ENCODE data around the gene SLC48A1. TPM values are rescaled to one million over a fixed set of nuclear protein-coding genes. Genes with fewer than 3 reads are reported as not detected.

Gene SLC48A1
- total RNA-seq, 1 experiment from 2014 or later, result 20.0 TPM

- ATAC-seq (peak; percentile 39), DNase-seq (ENCODE audit: low read depth, low spot score) (peak; percentile 27)
- H3K79me2 ChIP-seq (ENCODE audit: insufficient read depth, low read length), result no peaks in the 10 kb centered on the region
- no peak overlapping the region for H3K27ac ChIP-seq (ENCODE audit: low read depth, low read length)
- ChIA-PET POLR2A (interaction anchor here (1.2 to 1.6 kb wide), 2 partner anchors 26 to 99 kb away, joined by 3 to 4 read pairs; no protein-coding TSS in a partner anchor), CTCF (interaction anchor here (0.7 to 6.2 kb wide), 13 partner anchors 9 to 465 kb away, joined by 3 to 197 read pairs (median 5); partner anchors contain the start of genes HDAC7, RAPGEF3 and SLC48A1), RAD21 (ENCODE audit: low non-redundant PET in 1 of 2, low total read pairs in 2 of 2, uncharacterized antibody in 2 of 2, unreplicated experiment in 2 of 2) (interaction anchor here (0.6 to 5.5 kb wide), 11 partner anchors 26 to 455 kb away, joined by 3 to 61 read pairs (median 4); no protein-coding TSS in a partner anchor)
- intact Hi-C loops (cut with micrococcal nuclease), result no loop called here
- TF ChIP-seq ATF3 (IDR thresholded peaks at IDR 0.05), result no peak
- no peak for TF ChIP-seq CBX3 (IDR thresholded peaks at IDR 0.05; ENCODE audit: low read depth)
- TF ChIP-seq POLR2AphosphoS5 (IDR thresholded peaks at IDR 0.05; ENCODE audit: low read depth, low read length), result 0 out of 2 replicates have a peak, but pooled peaks have one; percentile 28
- TF ChIP-seq TCF7L2 (IDR thresholded peaks at IDR 0.05; ENCODE audit: borderline replicate concordance, extremely low read depth, insufficient read depth, insufficient read length), result peak; percentile 77
- no peaks in the 10 kb centered on the region for H3K9me3 ChIP-seq (ENCODE audit: control insufficient read depth in 1 of 2, insufficient read depth in 1 of 2, low read depth in 1 of 2, low read length in 2 of 2)
- H3K9me2 ChIP-seq (ENCODE audit: insufficient read depth), result no peaks in the 10 kb centered on the region
- no peaks in the 10 kb centered on the region for H3K27me3 ChIP-seq (ENCODE audit: insufficient read depth, low read length)
- no peak overlapping the region for H3K4me3 ChIP-seq (replicated peaks in 1 of 2; ENCODE audit: low read depth in 1 of 2, low read length in 2 of 2)
- BruUV-seq (replicated peaks), result no TSS peak
- H3K9ac ChIP-seq (ENCODE audit: low read length), result no peak overlapping the region
- H3K36me3 ChIP-seq (ENCODE audit: control insufficient read depth in 1 of 2, insufficient read depth in 2 of 2, low read length in 2 of 2), result no peaks in the 10 kb centered on the region
- H3K4me2 ChIP-seq (ENCODE audit: low read length), result peak overlapping the region; percentile 47
- H4K20me1 ChIP-seq (ENCODE audit: insufficient read depth), result no peaks in the 10 kb centered on the region
- H3K4me1 ChIP-seq (ENCODE audit: control insufficient read depth in 1 of 2, insufficient read depth in 2 of 2, low read length in 2 of 2), result peaks cover 29 to 44% of the 10 kb centered on the region in 2 experiments
- no peak overlapping the region for H2AFZ ChIP-seq (ENCODE audit: low read depth, low read length, poor library complexity, severe bottlenecking)
Observed at GRCh38 chr12:47741340-47741703, 31.7 kb upstream of the SLC48A1 start.

GRCh38 chr12:47742253-47742825 is 30.7 kb upstream of the SLC48A1 start:
- no peaks in the 10 kb centered on the region for H3K36me3 ChIP-seq (ENCODE audit: control insufficient read depth in 1 of 2, insufficient read depth in 2 of 2, low read length in 2 of 2)
- no TSS peak for BruUV-seq (replicated peaks)
- no peaks in the 10 kb centered on the region for H3K79me2 ChIP-seq (ENCODE audit: insufficient read depth, low read length)
- H2AFZ ChIP-seq (ENCODE audit: low read depth, low read length, poor library complexity, severe bottlenecking), result no peak overlapping the region
- no peaks in the 10 kb centered on the region for H3K9me3 ChIP-seq (ENCODE audit: control insufficient read depth in 1 of 2, insufficient read depth in 1 of 2, low read depth in 1 of 2, low read length in 2 of 2)
- peak; percentile 26 for DNase-seq (ENCODE audit: low read depth, low spot score)
- no peak overlapping the region for H3K27ac ChIP-seq (ENCODE audit: low read depth, low read length)
- H3K9ac ChIP-seq (ENCODE audit: low read length), result no peak overlapping the region
- no peaks in the 10 kb centered on the region for H3K9me2 ChIP-seq (ENCODE audit: insufficient read depth)
- H3K27me3 ChIP-seq (ENCODE audit: insufficient read depth, low read length), result no peaks in the 10 kb centered on the region
- intact Hi-C loops (cut with micrococcal nuclease), result no loop called here
- ChIA-PET POLR2A (interaction anchor here (1.2 to 1.6 kb wide), 2 partner anchors 25 to 98 kb away, joined by 3 to 4 read pairs; no protein-coding TSS in a partner anchor), RAD21 (ENCODE audit: low non-redundant PET in 1 of 2, low total read pairs in 2 of 2, uncharacterized antibody in 2 of 2, unreplicated experiment in 2 of 2) (interaction anchor here (0.6 to 5.5 kb wide), 8 partner anchors 12 to 1655 kb away, joined by 3 to 61 read pairs (median 8); partner anchors contain the start of gene RAPGEF3 (in 1 of the 2)), CTCF (interaction anchor here (0.7 to 6.2 kb wide), 21 partner anchors 10 to 710 kb away, joined by 3 to 197 read pairs (median 4); partner anchors contain the start of genes HDAC7, RAPGEF3 and SLC48A1)
- peak; percentile 53 for ATAC-seq
- peaks cover 24 to 37% of the 10 kb centered on the region in 2 experiments for H3K4me1 ChIP-seq (ENCODE audit: control insufficient read depth in 1 of 2, insufficient read depth in 2 of 2, low read length in 2 of 2)
- H3K4me3 ChIP-seq (replicated peaks in 1 of 2; ENCODE audit: low read depth in 1 of 2, low read length in 2 of 2), result no peak overlapping the region
- H3K4me2 ChIP-seq (ENCODE audit: low read length), result no peak overlapping the region
- H4K20me1 ChIP-seq (ENCODE audit: insufficient read depth), result no peaks in the 10 kb centered on the region
- TF ChIP-seq SRF (IDR thresholded peaks at IDR 0.05; ENCODE audit: low read depth), result no peak
- TF ChIP-seq CTCF (IDR thresholded peaks at IDR 0.05 in 2 of 3, conservative IDR thresholded peaks at IDR 0.05 in 1 of 3; ENCODE audit: borderline replicate concordance in 1 of 3, insufficient read depth in 1 of 3, low read depth in 2 of 3, low read length in 2 of 3), result peak; percentile 90 to 98 (median 96)
- no peak for TF ChIP-seq ZNF274 (IDR thresholded peaks at IDR 0.05; ENCODE audit: low read depth, low read length)
- TF ChIP-seq TCF7L2 (IDR thresholded peaks at IDR 0.05; ENCODE audit: borderline replicate concordance, extremely low read depth, insufficient read depth, insufficient read length), result no peak
- no peak for TF ChIP-seq YY1 (IDR thresholded peaks at IDR 0.05; ENCODE audit: extremely low read depth, insufficient replicate concordance, low read depth, low read length)
- TF ChIP-seq CEBPB (IDR thresholded peaks at IDR 0.05; ENCODE audit: low read depth), result no peak
- no peak for TF ChIP-seq ZBTB33 (IDR thresholded peaks at IDR 0.05; ENCODE audit: extremely low read depth, insufficient replicate concordance, low read length)
- TF ChIP-seq EGR1 (IDR thresholded peaks at IDR 0.05; ENCODE audit: low read depth), result no peak
- no peak for TF ChIP-seq JUND (IDR thresholded peaks at IDR 0.05)
- TF ChIP-seq EZH2 (IDR thresholded peaks at IDR 0.05), result no peak
- TF ChIP-seq POLR2A (IDR thresholded peaks at IDR 0.05; ENCODE audit: borderline replicate concordance, extremely low read depth, insufficient read depth, insufficient read length), result no peak
- peak; percentile 91 for TF ChIP-seq RAD21 (IDR thresholded peaks at IDR 0.05; ENCODE audit: low read depth)
- TF ChIP-seq CBX3 (IDR thresholded peaks at IDR 0.05; ENCODE audit: low read depth), result peak; percentile 78; the same call in 1 of the 2 replicates
